Hepatocyte (in vitro differentiated cells): ENCODE measurements around the gene PRSS1. TPM values are rescaled to one million over a fixed set of nuclear protein-coding genes. Genes with fewer than 3 reads are reported as not detected.
"Not testable (repeated sequence)": the region's sequence is repeated elsewhere in the genome, so short reads cannot be mapped to it uniquely, and the experiment has no call there.

Experiments
- DNase-seq: peaks from one replicate; pipeline ENCODE4 v3.0.0-alpha.2; 2016; ENCODE audit warnings: low spot score
- H2AFZ ChIP-seq: fragments of 200-600 bp; sonication (generic); 2 replicates; pipeline ENCODE4 v1.6.0; 2016; ENCODE audit warnings: antibody characterized with exemption, mild to moderate bottlenecking
- H3K27ac ChIP-seq: fragments of 200-600 bp; sonication (generic); 2 replicates; pipeline ENCODE4 v1.5.1; 2016; ENCODE audit warnings: mild to moderate bottlenecking
- H3K27me3 ChIP-seq: fragments of 200-600 bp; sonication (generic); 2 replicates; pipeline ENCODE4 v1.6.1; 2016
- H3K36me3 ChIP-seq: fragments of 200-600 bp; sonication (generic); replicated peaks from 2 replicates; pipeline ENCODE4 v1.5.1; 2016; ENCODE audit warnings: low read depth; ENCODE audit not compliant: insufficient read depth
- H3K4me1 ChIP-seq: fragments of 200-600 bp; sonication (generic); 2 replicates; pipeline ENCODE4 v1.5.1; 2016; ENCODE audit warnings: mild to moderate bottlenecking, moderate library complexity; ENCODE audit not compliant: insufficient read depth
- H3K4me2 ChIP-seq: fragments of 200-600 bp; sonication (generic); 2 replicates; pipeline ENCODE4 v1.6.0; 2016
- H3K4me3 ChIP-seq: fragments of 200-600 bp; sonication (generic); 2 replicates; pipeline ENCODE4 v1.5.1; 2016; ENCODE audit warnings: mild to moderate bottlenecking
- H3K79me2 ChIP-seq: fragments of 200-600 bp; sonication (generic); 2 replicates; pipeline ENCODE4 v1.6.0; 2017; ENCODE audit warnings: mild to moderate bottlenecking
- H3K9me2 ChIP-seq: fragments of 200-600 bp; sonication (generic); replicated peaks from 2 replicates; pipeline ENCODE4 v1.6.0; 2017; ENCODE audit warnings: mild to moderate bottlenecking; ENCODE audit not compliant: insufficient read depth
- H3K9me3 ChIP-seq: fragments of 200-600 bp; sonication (generic); 2 replicates; pipeline ENCODE4 v1.5.1; 2016; ENCODE audit warnings: low read depth, mild to moderate bottlenecking
- H4K20me1 ChIP-seq: fragments of 200-600 bp; sonication (generic); 2 replicates; pipeline ENCODE4 v1.6.0; 2016; ENCODE audit warnings: mild to moderate bottlenecking; ENCODE audit not compliant: insufficient read depth, poor library complexity, severe bottlenecking
- EZH2 ChIP-seq: fragments of 200-600 bp; sonication (generic); IDR thresholded peaks from 2 replicates; pipeline ENCODE4 v1.6.1; 2016; ENCODE audit warnings: antibody characterized with exemption, mild to moderate bottlenecking, borderline replicate concordance
- EZH2phosphoT487 ChIP-seq: fragments of 200-600 bp; sonication (generic); IDR thresholded peaks from one replicate; pipeline ENCODE4 v1.6.1; 2018; ENCODE audit warnings: antibody characterized with exemption, mild to moderate bottlenecking, low read depth, moderate library complexity; ENCODE audit not compliant: unreplicated experiment, severe bottlenecking
- WGBS: methylation state at CpG from one replicate; pipeline ENCODE4 v1.1.6; 2016; ENCODE audit warnings: low lambda C conversion rate; ENCODE audit errors: missing lambda C conversion rate; 5-methylcytosine and 5-hydroxymethylcytosine counted together
- polyA plus RNA-seq: library from polyadenylated mRNA; unstranded; fragments of >200 nt; fragmentation: Nextera tagmentation; extraction: Ambion mirVana; gene quantifications from 2 replicates; pipeline ENCODE4 v1.2.1, GENCODE V29; 2016
- total RNA-seq: library from RNA; depleted of rRNA; stranded (reverse); fragments of >200 nt; gene quantifications from 2 replicates; pipeline ENCODE4 v1.2.3, GENCODE V29; 2014
- TF ChIP-seq, protein P1 (sequence below): fragments of 200-600 bp; sonication (generic); IDR thresholded peaks from 2 replicates; pipeline ENCODE4 v1.5.1; 2016; ENCODE audit warnings: antibody characterized with exemption, mild to moderate bottlenecking; ENCODE audit not compliant: poor library complexity

The PRSS1 gene
- total RNA-seq (69.8 and 71.2 TPM in 2 replicates), polyA plus RNA-seq (67.6 and 78.5 TPM in 2 replicates)

DNA sequence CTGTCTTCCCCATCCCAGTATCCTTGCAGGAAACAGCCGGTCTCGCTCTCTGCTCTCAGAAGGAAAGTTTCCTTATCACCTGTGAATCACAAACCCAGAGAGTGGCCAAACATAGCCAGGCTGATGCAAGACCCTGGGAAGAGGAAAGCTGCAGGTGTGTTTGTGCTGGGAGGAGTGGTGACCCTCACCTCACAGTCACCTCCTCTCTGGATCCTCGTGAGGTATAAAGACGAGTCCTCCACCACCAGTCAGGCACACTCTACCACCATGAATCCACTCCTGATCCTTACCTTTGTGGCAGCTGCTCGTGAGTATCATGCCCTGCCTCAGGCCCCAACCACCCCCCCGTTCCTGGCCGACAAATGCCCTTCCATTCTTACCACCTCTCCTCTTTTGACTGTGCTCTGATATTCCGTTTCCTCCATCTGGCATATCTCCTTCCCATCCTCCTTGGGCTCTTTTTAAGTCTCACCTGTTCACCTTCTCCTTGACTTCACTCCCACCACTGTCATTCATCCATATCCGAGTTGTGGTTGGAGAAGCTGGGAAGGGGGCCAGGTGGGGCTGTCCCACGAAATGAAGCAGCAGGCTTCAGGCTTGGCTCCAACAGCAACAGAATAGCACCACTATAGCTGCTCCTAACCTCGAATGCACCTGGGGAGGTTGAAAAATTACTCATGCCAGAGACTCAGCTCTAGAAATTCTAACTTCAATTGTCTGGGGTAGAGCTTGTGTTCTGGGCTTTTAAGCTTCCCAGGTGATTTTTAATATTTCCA is at the start of gene PRSS1:
PRSS1 (plus strand) TSS at position 255 of the 776 bp plus-strand sequence; CDS start at position 268, 13 bp downstream.
- WGBS: 59% methylated on average over 11 of the region's 11 CpGs
- no peak for TF ChIP-seq EZH2phosphoT487
- no peak for TF ChIP-seq EZH2
- TF ChIP-seq, protein P1, sequence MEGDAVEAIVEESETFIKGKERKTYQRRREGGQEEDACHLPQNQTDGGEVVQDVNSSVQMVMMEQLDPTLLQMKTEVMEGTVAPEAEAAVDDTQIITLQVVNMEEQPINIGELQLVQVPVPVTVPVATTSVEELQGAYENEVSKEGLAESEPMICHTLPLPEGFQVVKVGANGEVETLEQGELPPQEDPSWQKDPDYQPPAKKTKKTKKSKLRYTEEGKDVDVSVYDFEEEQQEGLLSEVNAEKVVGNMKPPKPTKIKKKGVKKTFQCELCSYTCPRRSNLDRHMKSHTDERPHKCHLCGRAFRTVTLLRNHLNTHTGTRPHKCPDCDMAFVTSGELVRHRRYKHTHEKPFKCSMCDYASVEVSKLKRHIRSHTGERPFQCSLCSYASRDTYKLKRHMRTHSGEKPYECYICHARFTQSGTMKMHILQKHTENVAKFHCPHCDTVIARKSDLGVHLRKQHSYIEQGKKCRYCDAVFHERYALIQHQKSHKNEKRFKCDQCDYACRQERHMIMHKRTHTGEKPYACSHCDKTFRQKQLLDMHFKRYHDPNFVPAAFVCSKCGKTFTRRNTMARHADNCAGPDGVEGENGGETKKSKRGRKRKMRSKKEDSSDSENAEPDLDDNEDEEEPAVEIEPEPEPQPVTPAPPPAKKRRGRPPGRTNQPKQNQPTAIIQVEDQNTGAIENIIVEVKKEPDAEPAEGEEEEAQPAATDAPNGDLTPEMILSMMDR: no peak
- H3K4me2 ChIP-seq: no peak within 1 kb of the TSS

DNA sequence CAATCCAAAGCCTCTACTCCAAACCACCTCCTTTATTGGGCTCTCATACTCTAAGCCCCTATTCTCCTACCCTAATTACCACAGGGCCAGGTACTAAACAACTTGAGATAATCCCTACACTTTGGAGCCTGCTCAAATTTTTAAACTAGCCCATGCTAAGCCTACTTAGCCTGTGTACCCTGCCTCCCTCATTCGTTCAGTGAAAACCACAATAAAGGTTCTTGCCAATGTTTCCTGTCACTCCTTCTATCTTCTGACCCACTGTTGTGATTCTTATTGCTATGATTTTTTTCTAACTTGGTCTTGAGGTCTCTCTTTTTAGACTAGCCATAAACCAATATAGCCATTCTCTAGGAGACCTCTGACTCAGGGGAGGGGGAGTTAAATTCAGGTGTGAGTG is 48.3 kb upstream of the PRSS1 start:
- H2AFZ ChIP-seq, H3K36me3 ChIP-seq, H3K27me3 ChIP-seq, H3K4me2 ChIP-seq, H3K4me1 ChIP-seq, H3K9me2 ChIP-seq, DNase-seq, H3K27ac ChIP-seq, H4K20me1 ChIP-seq, H3K79me2 ChIP-seq, H3K4me3 ChIP-seq, H3K9me3 ChIP-seq: not testable (repeated sequence)
- 62% methylated on average over 1 of the region's 1 CpG for WGBS

More for the DNA sequence above, at the start of gene PRSS1:
- H3K4me1 ChIP-seq: peaks cover 9% of the 10 kb centered on the region
- no peaks in the 10 kb centered on the region for H3K9me3 ChIP-seq
- no peak within 1 kb of the TSS for H2AFZ ChIP-seq
- H3K27me3 ChIP-seq: no peaks in the 10 kb centered on the region
- H3K4me3 ChIP-seq: no peak within 1 kb of the TSS
- H3K9me2 ChIP-seq: no peaks in the 10 kb centered on the region
- no peaks in the 10 kb centered on the region for H3K36me3 ChIP-seq
- H3K27ac ChIP-seq: peak within 1 kb of the TSS; percentile 75
- DNase-seq: peak; percentile 70
- no peaks in the 10 kb centered on the region for H3K79me2 ChIP-seq
- H4K20me1 ChIP-seq: no peaks in the 10 kb centered on the region

DNA sequence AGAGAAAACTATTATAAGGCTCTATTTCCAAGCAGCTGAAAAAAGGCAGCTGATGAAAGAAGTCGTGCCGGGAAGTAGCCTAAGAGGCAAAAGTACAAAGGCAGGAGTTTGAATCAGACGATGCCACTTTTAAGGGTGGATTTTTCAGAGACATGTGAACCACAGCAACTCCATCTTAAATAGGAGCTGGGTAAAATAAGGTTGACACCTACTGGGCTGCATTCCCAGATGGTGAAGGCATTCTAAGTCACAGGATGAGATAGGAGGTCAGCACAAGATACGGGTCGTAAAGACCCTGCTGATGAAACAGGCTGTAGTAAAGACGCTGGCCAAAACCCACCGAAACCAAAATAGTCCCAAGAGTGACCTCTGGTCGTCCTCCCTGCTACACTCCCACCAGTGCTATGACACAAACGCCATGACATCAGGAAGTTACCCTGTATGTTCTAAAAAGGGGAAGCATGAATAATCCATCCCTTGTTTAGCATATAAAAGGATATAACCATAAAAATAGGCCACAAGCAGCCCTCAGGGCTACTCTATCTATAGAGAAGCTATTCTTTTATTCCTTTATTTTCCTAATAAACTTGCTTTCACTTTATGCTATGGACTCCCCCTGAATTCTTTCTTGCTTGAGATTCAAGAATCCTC is 45.5 kb upstream of the PRSS1 start:
- Histone ChIP-seq H3K4me1 (no peaks in the 10 kb centered on the region), H4K20me1 (no peaks in the 10 kb centered on the region), H3K4me3 (no peak overlapping the region), H3K36me3 (no peaks in the 10 kb centered on the region), H3K79me2 (no peaks in the 10 kb centered on the region), H3K4me2 (no peak overlapping the region), H3K9me2 (no peaks in the 10 kb centered on the region), H2AFZ (no peak overlapping the region), H3K27me3 (no peaks in the 10 kb centered on the region), H3K27ac (no peak overlapping the region), H3K9me3 (no peaks in the 10 kb centered on the region)
- DNase-seq: no peak
- WGBS: 64% methylated on average over 9 of the region's 9 CpGs
- TF ChIP-seq, protein P1: no peak
- TF ChIP-seq EZH2phosphoT487: no peak

DNA sequence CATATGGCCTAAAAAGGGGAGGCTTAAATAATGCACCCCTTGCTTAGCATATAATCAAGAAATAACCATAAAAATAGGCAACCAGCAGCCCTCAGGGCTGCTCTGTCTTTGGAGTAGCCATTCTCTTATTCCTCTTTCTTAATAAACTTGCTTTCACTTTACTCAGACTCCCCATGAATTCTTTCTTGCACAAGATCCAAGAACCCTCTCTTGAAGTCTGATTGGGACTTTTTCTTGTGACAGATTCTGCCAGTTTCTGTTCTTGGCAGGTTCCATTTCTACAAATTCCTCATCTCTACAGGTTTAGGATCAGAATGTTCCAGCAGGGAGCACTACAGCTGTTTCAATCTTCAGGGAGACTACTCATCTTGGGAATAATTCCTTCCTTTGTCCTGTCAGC is 40.5 kb upstream of the PRSS1 start:
- H3K4me3 ChIP-seq, H3K9me3 ChIP-seq, H3K4me1 ChIP-seq, H3K27me3 ChIP-seq, H3K27ac ChIP-seq, H3K9me2 ChIP-seq, H3K79me2 ChIP-seq, H3K4me2 ChIP-seq, H4K20me1 ChIP-seq, H3K36me3 ChIP-seq, H2AFZ ChIP-seq, DNase-seq: not testable (repeated sequence)
